Stimulated activated memory B cell treated with anti-CD40 and anti-IgM and Interleukin-4, amounts not matched to agents 10 μg/mL and 1 μg/mL and 100 μg/mL, for 72 hours (primary cell): Measurements from ENCODE around the gene NEUROD1.

ENCODE experiments used
- ATAC-seq: fragments of 150-1000 bp; cut with Tn5 transposase; 2 replicates; pipeline ENCODE4 v1.10.0; 2021
- H3K27ac Mint-ChIP-seq: one replicate; pipeline ENCODE4 v1.8.0; 2022; ENCODE audit warnings: mild to moderate bottlenecking, mixed read lengths
- H3K27me3 Mint-ChIP-seq: one replicate; pipeline ENCODE4 v1.8.0; 2022; ENCODE audit warnings: mixed read lengths
- H3K36me3 Mint-ChIP-seq: one replicate; pipeline ENCODE4 v1.8.0; 2022; ENCODE audit warnings: mixed read lengths
- H3K4me1 Mint-ChIP-seq: one replicate; pipeline ENCODE4 v1.8.0; 2022; ENCODE audit warnings: mixed read lengths
- H3K4me3 Mint-ChIP-seq: one replicate; pipeline ENCODE4 v1.8.0; 2022; ENCODE audit warnings: mild to moderate bottlenecking, moderate library complexity, mixed read lengths
- H3K9me3 Mint-ChIP-seq: one replicate; pipeline ENCODE4 v1.8.0; 2022; ENCODE audit warnings: mixed read lengths

NEUROD1 gene

DNA sequence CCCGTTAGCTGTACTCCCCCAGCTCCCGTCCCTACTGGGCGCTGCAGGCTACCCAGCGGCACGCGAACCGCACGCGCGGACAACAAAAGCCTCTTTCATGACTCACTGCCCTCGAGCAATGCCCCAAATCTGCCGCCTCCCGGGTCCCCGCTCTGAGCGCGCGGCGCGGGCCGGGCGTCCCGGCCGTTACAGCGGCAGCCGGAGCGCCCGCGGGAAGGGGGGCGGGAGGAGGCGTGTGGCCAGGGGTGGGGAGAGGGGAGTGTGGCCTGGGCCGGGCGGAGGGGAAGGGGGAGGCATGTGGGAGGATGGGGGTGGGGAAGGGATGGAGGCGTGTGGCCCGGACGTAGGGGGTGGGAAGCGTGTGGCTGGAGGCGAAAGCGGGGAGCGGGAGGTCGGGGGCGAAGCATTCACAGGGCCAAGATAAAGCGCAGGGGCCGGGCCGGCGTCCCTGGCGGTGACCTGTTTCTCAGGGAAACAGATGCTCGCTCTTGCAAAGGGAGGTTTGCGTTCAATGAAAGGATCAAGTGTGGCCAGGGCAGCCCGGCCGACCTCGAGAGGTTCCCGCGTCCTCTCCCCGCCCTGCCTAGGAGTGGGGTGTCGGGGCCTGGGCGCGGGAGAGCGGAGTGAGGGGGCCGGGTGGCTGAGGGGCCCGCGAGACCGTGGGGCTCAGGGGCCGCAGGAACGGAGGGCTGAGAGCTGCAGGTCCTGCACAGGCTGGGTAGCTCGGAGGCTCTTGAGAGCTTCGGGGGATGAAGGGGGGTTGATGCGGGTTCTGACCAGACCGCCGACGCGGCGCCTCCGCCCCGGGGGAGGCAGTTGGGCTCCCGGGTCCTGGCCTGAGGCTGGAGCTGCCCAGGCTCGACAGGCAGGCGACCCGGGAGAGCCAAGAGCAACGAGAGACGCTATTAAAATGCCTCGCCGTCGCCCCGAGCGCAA lies 3.5 kb upstream of the NEUROD1 start:
- H3K9me3 Mint-ChIP-seq: peaks cover 8% of the 10 kb centered on the region
- no peak for ATAC-seq
- peaks cover 49% of the 10 kb centered on the region for H3K4me1 Mint-ChIP-seq
- H3K27me3 Mint-ChIP-seq: peaks cover 89% of the 10 kb centered on the region
- H3K27ac Mint-ChIP-seq: no peak overlapping the region
- H3K36me3 Mint-ChIP-seq: no peaks in the 10 kb centered on the region
- peak overlapping the region; percentile 53 for H3K4me3 Mint-ChIP-seq

DNA sequence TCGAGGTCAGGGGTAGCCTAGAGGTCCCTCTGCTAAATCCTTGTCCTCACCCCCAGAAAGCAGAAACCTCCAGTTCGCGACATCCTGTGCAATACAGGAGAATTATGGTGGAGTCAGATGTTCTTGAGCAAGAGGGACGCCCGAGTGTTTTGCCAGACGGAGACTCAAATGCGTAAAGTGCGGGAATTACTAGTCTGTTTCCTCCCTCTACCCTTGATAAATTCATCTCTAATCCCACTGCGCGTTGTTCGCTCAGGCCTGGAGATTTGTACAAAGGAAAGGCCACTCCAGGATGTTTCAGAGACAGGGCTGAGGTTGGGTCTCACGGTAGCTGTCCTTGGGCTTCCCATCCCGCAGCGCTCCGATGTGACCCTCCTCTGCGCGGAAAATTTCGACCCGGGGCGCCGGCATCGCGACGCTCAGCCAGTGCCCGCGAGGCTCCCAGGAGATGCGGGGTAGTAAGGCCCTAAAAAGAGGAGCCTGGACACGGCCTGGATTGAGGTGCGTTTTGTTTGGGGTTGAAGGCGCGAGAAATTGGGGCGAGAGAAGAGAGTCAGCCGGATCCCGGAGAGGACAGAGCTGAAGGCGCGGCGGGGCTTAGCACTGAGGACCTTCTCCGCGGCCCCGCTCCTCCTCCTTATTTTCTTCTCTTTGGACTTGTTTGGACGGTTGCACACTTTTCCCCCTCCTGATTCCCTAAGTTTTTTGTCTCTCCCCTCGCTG lies 2.6 kb upstream of the NEUROD1 start:
- Mint-ChIP-seq H3K27ac (no peak overlapping the region), H3K27me3 (peaks cover 95% of the 10 kb centered on the region), H3K36me3 (no peaks in the 10 kb centered on the region), H3K4me1 (peaks cover 57% of the 10 kb centered on the region), H3K4me3 (peak overlapping the region; percentile 45), H3K9me3 (peaks cover 11% of the 10 kb centered on the region)
- no peak for ATAC-seq

DNA sequence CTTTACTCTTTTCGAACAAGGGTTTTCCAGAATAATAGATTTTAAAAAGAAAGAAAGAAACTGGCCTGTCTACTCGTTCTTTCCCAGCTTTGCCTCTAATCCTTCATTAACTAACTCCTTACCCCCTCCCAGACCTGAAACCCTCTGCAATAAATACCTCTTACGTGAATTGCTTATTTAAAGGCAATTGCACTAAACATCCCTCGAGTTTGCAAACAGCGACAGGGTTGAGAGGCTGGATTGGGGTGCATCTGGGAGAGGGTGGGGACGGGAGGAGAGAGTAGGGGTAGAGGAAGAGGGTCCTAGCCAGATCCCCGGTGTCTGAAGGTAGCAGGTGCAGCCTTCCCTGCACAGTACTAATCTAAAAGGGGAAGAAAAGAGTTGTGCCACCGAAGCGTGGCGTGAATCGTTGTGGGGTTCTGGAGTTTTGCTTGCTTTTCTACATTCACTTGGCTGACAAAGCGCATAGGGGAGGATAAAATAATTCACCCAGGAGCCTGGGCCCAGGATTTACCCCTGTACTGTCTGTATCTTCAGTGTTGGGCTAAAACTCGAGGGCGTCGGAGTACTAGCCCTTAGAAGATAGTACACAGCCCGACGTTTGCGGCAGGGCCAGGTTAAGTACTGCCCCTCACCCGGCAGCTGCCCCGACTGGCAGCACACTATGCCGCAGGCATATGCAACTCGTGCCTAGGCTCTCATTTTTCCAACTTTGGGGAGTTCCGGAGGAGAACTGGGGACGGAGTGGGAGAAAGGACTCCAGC lies 1.9 kb upstream of the NEUROD1 start:
- Mint-ChIP-seq H3K27me3 (peaks cover 92% of the 10 kb centered on the region), H3K27ac (no peak overlapping the region), H3K36me3 (no peaks in the 10 kb centered on the region), H3K9me3 (peaks cover 11% of the 10 kb centered on the region), H3K4me3 (peak overlapping the region; percentile 45), H3K4me1 (peaks cover 57% of the 10 kb centered on the region)
- no peak for ATAC-seq

DNA sequence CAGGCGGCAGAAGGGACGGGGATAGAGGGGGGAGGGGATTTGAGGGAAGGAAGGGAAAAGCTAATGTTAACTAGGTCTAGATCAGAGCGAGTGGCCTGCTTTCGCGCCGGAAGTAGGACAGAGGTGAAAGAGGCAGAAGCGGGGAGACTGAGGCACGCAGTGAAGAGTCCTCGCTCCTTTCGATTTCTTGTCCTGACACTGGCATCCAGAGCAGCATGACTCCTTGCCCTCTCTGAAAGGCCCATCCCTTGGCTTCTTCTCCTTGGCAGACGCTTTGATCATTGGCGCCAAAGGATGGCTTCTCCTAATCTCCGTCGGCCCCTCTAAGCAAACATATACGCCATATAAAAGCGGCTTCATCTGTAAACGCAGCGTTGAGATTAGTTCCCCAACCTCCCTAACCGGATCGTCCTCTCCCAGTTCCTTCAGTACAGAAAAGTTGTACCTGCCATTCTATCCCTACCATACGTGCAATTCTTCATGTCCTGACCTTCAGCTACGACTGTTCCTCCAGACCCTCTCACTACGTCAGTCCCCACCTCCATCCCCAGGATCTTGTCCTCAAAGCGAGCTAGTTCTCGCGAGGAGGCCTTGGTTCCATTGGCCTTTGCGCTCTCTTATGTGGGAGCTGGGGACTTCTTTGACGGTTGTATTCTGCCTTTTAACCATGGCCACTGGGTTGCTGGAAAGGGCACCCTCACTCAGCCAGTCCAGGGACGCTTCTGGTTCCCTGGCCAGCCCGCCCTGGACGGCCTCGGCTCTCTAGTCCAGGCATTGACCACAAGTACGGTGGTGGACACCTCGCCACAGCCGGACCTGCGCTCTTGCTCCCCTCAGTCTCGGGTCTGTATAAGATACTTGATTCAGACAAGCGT lies 857 bp upstream of the NEUROD1 start:
- Mint-ChIP-seq H3K9me3 (peaks cover 11% of the 10 kb centered on the region), H3K36me3 (no peaks in the 10 kb centered on the region), H3K27ac (no peak overlapping the region), H3K4me1 (peaks cover 49% of the 10 kb centered on the region), H3K27me3 (peaks cover 81% of the 10 kb centered on the region), H3K4me3 (peak overlapping the region; percentile 65)
- ATAC-seq: no peak

DNA sequence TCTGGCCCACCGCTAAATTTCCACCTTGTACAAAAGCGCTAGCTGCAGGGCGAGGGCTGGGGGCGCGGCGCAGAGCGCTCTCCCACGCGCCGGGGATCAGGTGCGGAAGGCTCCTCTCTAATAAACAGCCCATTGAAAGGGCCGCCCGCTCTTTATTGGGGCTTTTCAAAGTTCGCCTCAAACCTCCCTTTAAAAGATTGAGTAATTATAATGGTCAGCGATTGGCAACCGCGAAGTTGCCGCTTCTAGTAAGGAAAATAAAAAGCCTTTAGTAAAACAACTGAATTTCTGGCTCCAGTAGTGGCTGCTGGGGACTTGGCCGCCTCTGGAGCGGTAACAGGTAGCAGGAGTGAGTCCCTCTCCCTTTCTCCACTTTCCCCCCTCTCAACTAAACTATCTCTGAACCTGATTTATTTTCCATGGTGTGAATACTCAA lies 755 bp downstream of the NEUROD1 start:
- peaks cover 8% of the 10 kb centered on the region for H3K9me3 Mint-ChIP-seq
- peaks cover 66% of the 10 kb centered on the region for H3K27me3 Mint-ChIP-seq
- H3K36me3 Mint-ChIP-seq: no peaks in the 10 kb centered on the region
- peaks cover 42% of the 10 kb centered on the region for H3K4me1 Mint-ChIP-seq
- no peak for ATAC-seq
- H3K4me3 Mint-ChIP-seq: peak overlapping the region; percentile 38
- H3K27ac Mint-ChIP-seq: no peak overlapping the region

DNA sequence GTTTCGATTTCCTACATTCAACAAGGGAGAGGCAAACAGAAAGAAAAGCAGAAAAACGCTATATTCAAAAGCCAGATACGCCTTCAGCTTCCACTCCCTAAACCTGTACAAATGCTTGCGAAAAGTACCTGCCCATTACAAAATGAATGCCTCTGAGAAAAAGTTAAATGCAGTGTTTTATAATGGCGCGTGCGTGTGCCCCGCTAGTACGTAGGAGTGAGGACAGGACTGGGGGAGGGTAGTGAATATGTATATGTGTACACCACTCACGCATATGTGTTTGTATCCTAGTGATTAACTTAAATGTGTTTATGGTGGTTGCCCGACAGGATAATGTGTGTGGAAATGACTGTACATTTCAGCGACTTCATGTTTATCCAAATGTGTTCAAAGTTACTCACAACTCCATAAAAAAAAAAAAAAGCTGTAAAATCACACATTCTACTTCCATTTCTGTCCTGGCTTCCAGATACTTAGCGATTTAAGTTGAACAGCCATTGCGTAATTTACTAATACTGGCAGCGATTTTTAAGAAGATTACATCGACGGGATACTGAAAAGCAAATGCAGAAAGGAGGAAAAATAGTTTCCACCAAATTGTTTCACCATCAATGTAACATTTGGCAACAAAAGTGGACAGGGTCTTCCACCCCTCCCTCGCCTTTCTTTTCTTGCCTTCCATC lies 1.3 kb downstream of the NEUROD1 start:
- H3K27ac Mint-ChIP-seq: no peak overlapping the region
- H3K9me3 Mint-ChIP-seq: peaks cover 8% of the 10 kb centered on the region
- H3K4me1 Mint-ChIP-seq: peaks cover 40% of the 10 kb centered on the region
- H3K36me3 Mint-ChIP-seq: no peaks in the 10 kb centered on the region
- peak overlapping the region; percentile 38 for H3K4me3 Mint-ChIP-seq
- no peak for ATAC-seq
- peaks cover 63% of the 10 kb centered on the region for H3K27me3 Mint-ChIP-seq

DNA sequence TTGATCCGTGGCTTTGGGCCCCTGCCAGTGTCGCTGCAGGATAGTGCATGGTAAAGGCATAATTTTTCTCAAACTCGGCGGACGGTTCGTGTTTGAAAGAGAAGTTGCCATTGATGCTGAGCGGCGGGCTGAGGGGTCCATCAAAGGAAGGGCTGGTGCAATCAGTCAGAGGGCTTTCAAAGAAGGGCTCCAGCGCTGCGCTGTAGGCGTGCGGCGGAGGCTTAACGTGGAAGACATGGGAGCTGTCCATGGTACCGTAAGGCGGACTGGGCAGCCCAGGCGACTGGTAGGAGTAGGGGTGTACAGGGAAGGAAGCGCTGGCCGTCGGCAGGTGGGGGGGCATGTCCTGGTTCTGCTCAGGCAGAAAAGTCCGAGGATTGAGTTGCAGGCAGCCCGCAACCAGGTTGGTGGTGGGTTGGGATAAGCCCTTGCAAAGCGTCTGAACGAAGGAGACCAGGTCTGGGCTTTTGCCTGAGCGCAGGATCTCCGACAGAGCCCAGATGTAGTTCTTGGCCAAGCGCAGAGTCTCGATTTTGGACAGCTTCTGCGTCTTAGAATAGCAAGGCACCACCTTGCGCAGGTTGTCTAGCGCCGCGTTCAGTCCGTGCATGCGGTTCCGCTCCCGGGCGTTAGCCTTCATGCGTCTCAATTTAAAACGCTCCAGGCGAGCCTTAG lies 2.3 kb downstream of the NEUROD1 start:
- Mint-ChIP-seq H3K36me3 (no peaks in the 10 kb centered on the region), H3K27me3 (peaks cover 55% of the 10 kb centered on the region), H3K27ac (no peak overlapping the region), H3K4me3 (no peak overlapping the region), H3K4me1 (peaks cover 38% of the 10 kb centered on the region), H3K9me3 (peaks cover 8% of the 10 kb centered on the region)
- no peak for ATAC-seq

DNA sequence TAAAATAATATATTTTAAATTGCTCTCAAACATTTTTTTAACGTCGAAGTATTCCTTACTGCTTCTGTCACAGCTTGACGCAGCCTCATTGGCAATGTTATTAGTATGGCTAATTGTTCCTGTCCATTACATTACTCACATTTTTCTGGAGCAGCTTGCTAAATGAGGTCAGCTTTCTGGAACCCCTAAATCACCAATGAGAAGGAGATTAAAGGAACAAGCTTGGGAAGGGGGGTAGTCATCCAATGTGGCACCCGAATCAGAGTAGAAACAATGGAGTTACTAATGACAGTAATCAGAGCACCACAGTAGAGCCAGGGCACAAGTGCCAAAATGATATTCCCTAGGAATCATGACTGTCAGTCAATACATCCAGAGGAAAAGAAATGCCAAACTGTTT lies 5.1 kb downstream of the NEUROD1 start:
- H3K9me3 Mint-ChIP-seq: peaks cover 5% of the 10 kb centered on the region

DNA sequence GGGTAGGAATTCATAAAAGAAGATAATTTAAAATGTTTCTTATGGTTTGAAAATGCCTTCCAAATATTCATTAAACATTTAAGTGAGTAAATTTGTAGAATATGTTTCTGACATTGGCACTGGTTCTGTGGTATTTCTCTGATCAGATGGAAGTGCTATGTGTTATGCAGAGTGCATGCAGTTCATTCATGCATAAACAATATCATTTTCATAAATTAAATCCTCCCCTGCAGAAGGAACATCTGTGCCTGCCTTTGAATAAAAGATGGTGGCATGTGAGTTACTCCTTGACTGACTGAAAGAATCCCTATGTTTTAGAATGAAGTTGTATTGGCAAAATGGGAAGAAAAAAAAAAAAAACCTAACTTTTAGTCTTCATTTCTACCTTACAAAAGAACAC lies 5.9 kb downstream of the NEUROD1 start:
- ATAC-seq: no peak
- H3K9me3 Mint-ChIP-seq: peaks cover 5% of the 10 kb centered on the region
- H3K4me3 Mint-ChIP-seq: no peak overlapping the region
- no peaks in the 10 kb centered on the region for H3K36me3 Mint-ChIP-seq
- H3K27me3 Mint-ChIP-seq: peaks cover 20% of the 10 kb centered on the region
- peaks cover 26% of the 10 kb centered on the region for H3K4me1 Mint-ChIP-seq
- H3K27ac Mint-ChIP-seq: no peak overlapping the region

More for the DNA sequence above, 5.1 kb downstream of the NEUROD1 start:
- H3K27ac Mint-ChIP-seq: no peak overlapping the region
- no peaks in the 10 kb centered on the region for H3K36me3 Mint-ChIP-seq
- peaks cover 27% of the 10 kb centered on the region for H3K27me3 Mint-ChIP-seq
- H3K4me1 Mint-ChIP-seq: peaks cover 26% of the 10 kb centered on the region
- H3K4me3 Mint-ChIP-seq: no peak overlapping the region
- no peak for ATAC-seq

DNA sequence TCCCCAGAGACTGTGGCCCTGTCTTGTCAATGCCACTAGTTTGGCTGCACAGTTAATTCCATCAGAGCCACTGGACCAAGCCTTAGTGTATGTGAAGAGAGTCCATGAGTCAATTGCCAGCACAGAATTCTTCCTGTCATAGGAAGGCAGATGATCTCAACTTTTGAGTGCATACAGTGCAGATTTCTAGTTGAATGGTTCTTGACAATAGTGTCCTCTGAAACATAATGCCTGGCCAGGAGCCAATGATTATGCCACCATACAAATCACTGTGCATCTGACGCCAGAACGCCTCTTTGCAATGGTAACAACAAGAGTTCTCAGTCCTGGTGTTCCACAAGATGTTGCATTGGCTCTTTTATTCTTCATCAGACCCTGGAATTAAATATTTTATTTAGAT lies 7.1 kb downstream of the NEUROD1 start:
- peaks cover 15% of the 10 kb centered on the region for H3K27me3 Mint-ChIP-seq
- no peak overlapping the region for H3K27ac Mint-ChIP-seq
- ATAC-seq: no peak
- no peaks in the 10 kb centered on the region for H3K36me3 Mint-ChIP-seq
- no peak overlapping the region for H3K4me3 Mint-ChIP-seq
- H3K9me3 Mint-ChIP-seq: no peaks in the 10 kb centered on the region
- H3K4me1 Mint-ChIP-seq: peaks cover 19% of the 10 kb centered on the region

DNA sequence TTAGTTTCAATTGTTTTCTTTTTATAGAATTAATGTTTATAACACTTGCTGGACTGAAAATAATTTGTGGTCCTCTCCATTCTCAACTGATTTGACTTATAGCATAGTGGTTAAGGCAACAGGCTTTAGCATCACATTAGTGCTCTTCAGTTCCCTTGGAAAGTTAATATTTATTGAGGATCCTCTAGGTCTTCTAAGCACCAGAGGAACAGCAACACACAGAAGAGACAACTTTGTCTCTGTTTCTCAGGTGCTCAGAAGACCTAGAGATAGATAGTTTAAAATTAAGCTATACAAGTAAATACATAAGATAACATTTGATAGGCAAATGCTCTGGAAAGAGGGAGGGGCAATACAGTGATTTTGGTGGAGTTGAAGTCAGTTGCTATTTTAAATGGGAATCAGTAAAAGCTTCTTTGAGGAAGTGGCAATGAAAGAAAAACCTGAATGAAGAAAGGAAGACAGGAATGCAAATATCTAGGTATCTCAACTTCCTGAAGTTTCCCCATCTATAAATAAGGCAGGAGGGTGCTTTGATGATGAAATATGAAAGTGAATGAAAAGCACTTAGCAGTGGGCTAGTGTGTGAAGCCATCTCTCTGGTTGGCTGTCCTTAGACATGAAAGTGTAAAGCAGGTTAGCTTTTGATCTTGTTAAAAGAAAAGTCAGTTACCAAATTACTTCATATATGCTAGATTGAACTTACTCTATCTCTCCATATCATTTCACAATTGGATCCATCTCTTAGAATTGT lies 7.9 kb downstream of the NEUROD1 start:
- no peaks in the 10 kb centered on the region for H3K36me3 Mint-ChIP-seq
- H3K27me3 Mint-ChIP-seq: peaks cover 8% of the 10 kb centered on the region
- ATAC-seq: peak; percentile 39
- H3K4me1 Mint-ChIP-seq: peaks cover 14% of the 10 kb centered on the region
- no peaks in the 10 kb centered on the region for H3K9me3 Mint-ChIP-seq
- no peak overlapping the region for H3K27ac Mint-ChIP-seq
- H3K4me3 Mint-ChIP-seq: no peak overlapping the region

DNA sequence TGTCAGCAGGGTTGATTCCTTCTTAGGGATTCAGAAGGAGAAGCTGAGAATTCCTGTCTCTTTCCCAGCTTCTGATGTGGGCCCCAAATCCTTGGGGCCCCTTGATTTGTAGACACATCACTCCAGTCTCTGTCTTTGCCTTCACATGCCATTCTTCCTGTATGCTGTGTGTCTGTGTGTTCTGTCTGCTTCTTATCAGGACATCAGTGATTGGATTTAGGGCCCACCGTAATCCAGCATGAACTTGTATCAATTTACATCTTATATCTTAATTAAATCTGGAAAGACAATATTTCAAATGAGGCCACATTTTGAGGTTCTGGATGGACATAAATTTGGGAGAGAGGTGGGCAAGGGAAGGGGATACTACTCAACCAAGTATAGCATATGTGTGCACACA lies 9.7 kb downstream of the NEUROD1 start:
- Mint-ChIP-seq H3K27me3 (peaks cover 8% of the 10 kb centered on the region), H3K36me3 (no peaks in the 10 kb centered on the region), H3K4me3 (no peak overlapping the region), H3K4me1 (peaks cover 14% of the 10 kb centered on the region), H3K27ac (no peak overlapping the region), H3K9me3 (peaks cover 5% of the 10 kb centered on the region)
- no peak for ATAC-seq

DNA sequence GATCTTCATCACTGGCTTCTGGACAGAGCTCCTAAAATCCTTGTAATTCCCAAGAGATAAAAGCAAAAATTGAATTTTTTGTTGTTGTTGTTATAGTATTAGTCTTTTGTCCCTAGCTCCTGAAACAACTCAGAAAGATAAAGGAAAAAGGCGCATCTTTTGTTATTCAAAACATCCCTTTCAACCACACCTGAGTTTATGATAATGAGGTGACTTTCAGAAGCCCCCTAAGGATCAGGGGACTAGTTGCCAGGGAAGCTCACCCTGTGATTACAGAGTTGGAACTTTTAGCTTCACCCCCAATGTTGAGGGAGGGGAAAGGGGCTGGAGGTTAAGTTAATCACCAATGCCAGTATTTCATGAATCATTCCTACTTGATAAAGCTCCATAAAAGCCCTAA lies 13.1 kb downstream of the NEUROD1 start:
- no peak overlapping the region for H3K4me3 Mint-ChIP-seq

More for the DNA sequence above, 13.1 kb downstream of the NEUROD1 start:
- ATAC-seq: no peak
- Mint-ChIP-seq H3K36me3 (no peaks in the 10 kb centered on the region), H3K4me1 (peaks cover 2% of the 10 kb centered on the region), H3K27ac (no peak overlapping the region), H3K27me3 (peaks cover 8% of the 10 kb centered on the region), H3K9me3 (peaks cover 5% of the 10 kb centered on the region)
